GM20000 (cell line): ENCODE data around the gene DGKQ.

ENCODE experiments used
- DNase-seq: peaks from one replicate; pipeline ENCODE4 v3.0.0; 2012; ENCODE audit warnings: low spot score
- TF ChIP-seq, protein P1 (sequence below): IDR thresholded peaks from 2 replicates; pipeline ENCODE4 v1.5.1; 2012; ENCODE audit warnings: mild to moderate bottlenecking, control low read depth; ENCODE audit errors: extremely low read depth, missing control alignments

DGKQ gene

DNA sequence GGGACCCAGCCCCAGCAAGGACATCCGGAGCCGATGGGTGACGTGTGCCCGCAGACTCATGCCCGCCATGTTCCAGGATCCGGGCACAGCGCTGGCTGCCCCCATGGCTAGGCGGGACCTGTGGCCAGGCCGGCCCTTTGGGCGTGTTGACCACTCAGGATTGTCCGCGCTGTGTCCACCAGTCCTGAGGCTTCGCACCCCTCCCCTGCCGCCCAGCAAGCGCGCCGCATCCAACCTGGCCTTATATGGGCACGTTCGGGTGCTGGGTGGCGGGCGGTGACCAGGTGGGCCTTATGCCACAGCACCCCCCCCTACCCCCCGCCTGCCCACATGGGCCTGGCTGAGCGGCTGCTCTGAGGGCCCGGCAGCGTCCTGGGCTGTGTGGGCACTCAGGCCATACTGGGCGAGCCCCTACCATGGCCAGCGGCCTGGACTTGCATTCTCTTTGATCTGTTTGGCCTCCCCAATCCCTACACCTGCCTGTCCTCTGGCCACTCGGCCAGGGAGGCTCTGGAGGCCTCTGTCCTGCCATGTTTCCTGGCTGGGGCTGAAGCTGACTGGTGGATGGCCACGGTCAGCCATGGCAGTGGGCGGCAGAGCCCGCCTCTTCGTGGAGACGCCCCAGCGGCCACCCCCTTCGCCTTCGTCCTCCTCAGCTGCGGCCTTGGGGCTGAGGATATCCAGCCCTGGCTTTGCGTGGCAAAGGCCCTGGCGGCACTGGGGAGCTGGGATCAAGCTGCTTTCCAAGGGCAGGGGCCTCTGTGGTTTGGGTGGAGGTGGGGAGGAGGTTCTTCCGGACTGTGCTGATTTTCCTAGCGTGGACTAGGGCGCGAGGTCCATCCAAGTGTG is 40.1 kb upstream of the DGKQ start:
- TF ChIP-seq, protein P1, sequence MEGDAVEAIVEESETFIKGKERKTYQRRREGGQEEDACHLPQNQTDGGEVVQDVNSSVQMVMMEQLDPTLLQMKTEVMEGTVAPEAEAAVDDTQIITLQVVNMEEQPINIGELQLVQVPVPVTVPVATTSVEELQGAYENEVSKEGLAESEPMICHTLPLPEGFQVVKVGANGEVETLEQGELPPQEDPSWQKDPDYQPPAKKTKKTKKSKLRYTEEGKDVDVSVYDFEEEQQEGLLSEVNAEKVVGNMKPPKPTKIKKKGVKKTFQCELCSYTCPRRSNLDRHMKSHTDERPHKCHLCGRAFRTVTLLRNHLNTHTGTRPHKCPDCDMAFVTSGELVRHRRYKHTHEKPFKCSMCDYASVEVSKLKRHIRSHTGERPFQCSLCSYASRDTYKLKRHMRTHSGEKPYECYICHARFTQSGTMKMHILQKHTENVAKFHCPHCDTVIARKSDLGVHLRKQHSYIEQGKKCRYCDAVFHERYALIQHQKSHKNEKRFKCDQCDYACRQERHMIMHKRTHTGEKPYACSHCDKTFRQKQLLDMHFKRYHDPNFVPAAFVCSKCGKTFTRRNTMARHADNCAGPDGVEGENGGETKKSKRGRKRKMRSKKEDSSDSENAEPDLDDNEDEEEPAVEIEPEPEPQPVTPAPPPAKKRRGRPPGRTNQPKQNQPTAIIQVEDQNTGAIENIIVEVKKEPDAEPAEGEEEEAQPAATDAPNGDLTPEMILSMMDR: no peak
- no peak for DNase-seq

DNA sequence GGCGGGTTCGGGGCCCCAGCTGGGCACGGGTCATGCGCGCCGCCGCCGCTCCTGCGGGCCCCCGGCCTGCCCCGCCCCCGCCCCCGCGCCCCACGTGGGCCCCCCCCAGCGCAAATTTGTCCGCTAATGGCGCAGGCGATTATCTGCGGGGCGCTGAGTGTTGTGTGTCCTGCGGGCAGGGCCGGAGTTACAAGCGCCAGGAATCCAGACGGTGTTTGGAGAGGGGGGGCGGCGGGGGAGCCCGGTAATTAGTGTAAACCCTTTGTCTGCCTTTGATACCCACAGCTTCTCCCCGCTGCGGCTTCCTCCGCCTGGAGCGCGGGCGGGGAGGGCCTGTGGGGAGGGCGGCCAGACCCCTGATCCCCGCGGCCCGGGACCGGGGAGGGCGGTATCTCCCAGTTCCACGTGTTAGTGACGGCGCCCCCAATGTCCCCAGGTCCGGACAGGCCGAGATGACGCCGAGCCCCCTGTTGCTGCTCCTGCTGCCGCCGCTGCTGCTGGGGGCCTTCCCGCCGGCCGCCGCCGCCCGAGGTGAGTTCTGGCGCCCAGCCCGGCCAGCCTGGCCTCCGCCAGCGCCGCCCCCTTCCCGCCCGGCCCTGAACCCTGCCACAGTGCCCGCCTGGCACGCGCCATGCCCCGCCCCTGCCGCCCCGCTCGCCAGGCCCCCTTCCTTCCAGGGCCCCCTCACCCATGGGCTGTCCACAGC is 38.8 kb upstream of the DGKQ start:
- TF ChIP-seq, protein P1: no peak
- no peak for DNase-seq

DNA sequence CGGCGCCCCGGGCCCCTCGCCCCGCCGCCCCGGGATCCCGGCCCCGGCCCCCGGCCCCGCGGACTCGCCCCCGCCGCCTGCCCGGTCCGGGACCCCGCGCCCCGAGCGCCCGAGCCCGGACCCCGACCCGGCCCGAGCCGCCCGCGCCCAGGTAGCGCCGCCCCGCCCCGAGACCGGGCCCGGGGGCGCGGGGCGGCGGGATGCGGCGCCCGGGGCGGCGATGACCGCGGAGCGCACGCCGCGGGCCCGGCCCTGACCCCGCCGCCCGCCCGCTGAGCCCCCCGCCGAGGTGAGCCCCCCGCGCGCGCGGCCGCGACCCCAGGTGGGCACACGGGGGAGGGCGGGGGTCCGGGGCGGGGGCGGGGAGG is 38.3 kb upstream of the DGKQ start:
- TF ChIP-seq, protein P1: no peak
- no peak for DNase-seq

DNA sequence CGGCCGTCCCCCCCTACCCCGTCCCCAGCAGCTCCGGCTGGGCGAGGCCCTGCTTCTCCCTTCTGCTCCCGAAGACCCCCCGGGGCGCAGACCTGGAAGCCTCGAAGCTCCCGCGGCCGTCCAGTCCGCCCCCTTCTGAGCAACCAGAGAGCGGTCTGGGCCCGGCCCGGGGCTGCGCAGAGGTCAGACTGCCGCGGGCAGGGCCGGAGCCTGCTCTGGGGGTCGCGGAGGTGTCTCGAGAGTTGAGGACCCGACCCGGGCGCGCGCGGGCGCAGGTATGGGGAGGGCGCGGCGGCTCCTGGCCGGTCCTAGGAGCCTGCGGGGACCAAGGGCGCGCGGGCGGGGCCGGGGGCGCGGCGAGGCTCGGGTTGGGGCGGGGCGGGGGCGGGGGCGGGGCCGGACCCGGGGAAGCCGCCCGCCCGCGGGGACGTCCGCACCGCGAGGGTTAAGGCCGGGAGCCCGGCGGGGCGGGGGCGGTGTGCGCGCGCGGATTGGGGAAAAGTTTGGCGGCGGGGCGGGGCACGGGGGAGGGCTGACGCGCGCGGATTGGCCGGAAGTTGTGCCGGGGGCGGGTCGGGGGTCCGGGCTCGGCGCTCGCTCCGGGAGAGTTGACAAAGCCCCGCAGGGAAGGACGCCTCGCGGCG is 37.8 kb upstream of the DGKQ start, which contains the start of gene FGFRL1:
Gene FGFRL1 (plus strand): TSS at position 605 of the 644 bp plus-strand sequence. CDS start 860 bp downstream, outside the sequence.
- TF ChIP-seq, protein P1: no peak
- DNase-seq: peak; percentile 98

DNA sequence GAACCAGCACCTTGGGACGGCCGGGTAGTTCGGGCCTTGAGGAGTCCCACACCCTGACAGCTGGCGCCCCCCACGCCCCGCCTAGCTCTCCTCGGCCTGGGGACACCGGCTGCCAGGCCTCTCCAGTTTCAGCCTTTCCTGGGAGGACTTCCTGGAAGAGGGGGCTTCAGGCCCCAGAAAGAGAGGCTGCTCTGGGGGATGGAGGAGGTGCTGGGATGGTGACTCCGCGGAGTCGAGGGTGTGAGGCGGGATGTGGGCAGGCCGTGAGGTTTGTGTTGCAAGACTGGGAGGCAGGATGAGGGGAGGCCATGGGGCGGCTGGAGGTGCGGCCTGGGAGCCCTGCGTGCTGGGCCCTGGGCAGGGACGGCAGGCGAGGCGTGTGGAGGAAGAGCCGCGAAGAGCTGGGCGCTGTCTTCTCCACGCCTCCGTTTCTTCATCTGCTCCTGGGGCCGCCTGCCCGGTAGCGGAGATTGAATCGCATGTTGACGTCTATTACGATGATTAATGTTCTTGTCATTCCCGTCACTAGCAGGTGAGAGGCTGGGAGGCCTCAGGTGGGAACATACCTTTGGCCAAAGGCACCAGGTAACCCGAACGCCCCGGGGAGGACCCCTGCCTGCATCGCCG is 37.1 kb upstream of the DGKQ start:
- TF ChIP-seq, protein P1: no peak
- no peak for DNase-seq

DNA sequence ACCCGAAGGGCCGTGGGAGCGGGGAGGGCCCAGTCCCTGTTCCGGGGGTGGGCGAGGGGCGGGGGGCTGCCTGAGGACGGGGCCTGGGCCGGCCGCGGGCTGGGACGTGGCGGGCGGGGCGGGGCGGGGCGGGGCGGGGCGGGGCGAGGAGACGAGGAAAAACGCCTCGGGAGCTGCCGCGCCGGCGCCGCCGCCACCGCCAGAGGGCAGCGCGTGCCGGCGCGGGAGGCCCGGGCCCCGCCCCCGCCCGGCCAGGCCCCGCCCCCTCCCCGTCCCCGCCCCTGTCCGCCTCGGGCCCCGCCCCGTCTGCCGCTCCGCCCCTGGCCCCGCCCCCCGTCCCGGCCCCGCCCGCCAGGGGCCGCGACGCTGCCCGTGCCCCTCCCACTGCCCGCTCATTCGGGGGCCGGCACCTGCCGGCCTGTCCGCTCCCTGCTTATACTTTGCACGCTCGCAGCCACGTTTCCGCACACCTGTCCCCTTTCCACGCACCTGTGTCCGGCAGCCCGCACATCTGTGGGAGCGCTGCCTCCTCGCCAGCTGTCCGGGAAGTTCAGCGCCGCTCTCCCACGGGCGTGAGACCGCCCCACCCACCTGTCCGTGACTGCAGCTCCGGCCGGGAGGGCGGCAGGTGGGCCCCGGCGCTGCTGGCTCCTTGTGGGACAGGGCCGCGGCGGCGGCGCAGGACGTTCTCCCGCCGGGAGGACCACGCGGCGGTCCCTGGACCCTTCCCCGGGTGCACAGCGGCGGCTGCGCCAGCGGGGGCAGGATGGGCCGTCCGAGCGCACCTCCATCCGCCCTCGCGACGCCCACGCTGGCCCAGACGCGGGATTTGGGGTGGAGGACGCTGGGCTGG is 36.4 kb upstream of the DGKQ start:
- TF ChIP-seq, protein P1: peak; percentile 4
- peak; percentile 97 for DNase-seq
